ENCODE results near the gene DOCK11. TPM values are rescaled to one million over a fixed set of nuclear protein-coding genes. Genes with fewer than 3 reads are reported as not detected.
A peak's percentile ranks its signal among the peaks of the same experiment; 100 is the strongest.

DOCK11 gene
- total and polyA plus RNA-seq, 2 donors (not counting 1 experiment from before 2014, with no cell fraction given) = 31.0 to 83.5 TPM

GRCh38 chrX:118688935-118689334, 193.3 kb downstream of the DOCK11 start:
- H3K4me2 ChIP-seq (replicated peaks; ENCODE audit: low read depth, low read length, poor library complexity, severe bottlenecking) = no peak overlapping the region
- no CpG with 5 or more reads among the region's 3 CpGs for WGBS (ENCODE audit: insufficient coverage)
- no peak overlapping the region for H3K27ac ChIP-seq (ENCODE audit: low read length in 2 of 2)
- H3K9me3 ChIP-seq (ENCODE audit: control extremely low read depth in 1 of 3, control insufficient read depth in 2 of 3, insufficient read depth in 1 of 3, low read length in 2 of 3) = no peaks in the 10 kb centered on the region
- no peak overlapping the region for H3K4me3 ChIP-seq (ENCODE audit: control extremely low read depth in 1 of 5, extremely low read depth in 1 of 5, insufficient read depth in 1 of 5, low read depth in 2 of 5, low read length in 4 of 5)
- ATAC-seq (ENCODE audit: low read depth) = no peak
- TF ChIP-seq CTCF (IDR thresholded peaks at IDR 0.05) (no peak), EZH2 (IDR thresholded peaks at IDR 0.05; ENCODE audit: borderline replicate concordance, insufficient read depth, low read depth, low read length, poor library complexity, severe bottlenecking) (no peak)
- peaks cover 0 to 16% of the 10 kb centered on the region in 2 experiments for H3K36me3 ChIP-seq (replicated peaks in 1 of 2; ENCODE audit: control extremely low read depth in 1 of 2, control insufficient read depth in 1 of 2, extremely low read depth in 1 of 2, insufficient read depth in 2 of 2, low read length in 1 of 2)
- no peaks in the 10 kb centered on the region for H4K20me1 ChIP-seq (ENCODE audit: control insufficient read depth, insufficient read depth, low read length, poor library complexity, severe bottlenecking)
- no peak overlapping the region for H2AFZ ChIP-seq (ENCODE audit: insufficient read depth, low read depth, low read length, poor library complexity, severe bottlenecking)
- H3K27me3 ChIP-seq (replicated peaks in 1 of 4; ENCODE audit: control extremely low read depth in 1 of 4, control insufficient read depth in 3 of 4, insufficient read depth in 4 of 4, low read length in 3 of 4) = no peaks in the 10 kb centered on the region
- ChIA-PET CTCF (interaction anchor here (0.6 to 1.1 kb wide), 2 partner anchors 37 to 113 kb away, joined by 3 read pairs; no protein-coding TSS in a partner anchor), POLR2A (no interaction called here)
- no peaks in the 10 kb centered on the region for H3K4me1 ChIP-seq (ENCODE audit: control insufficient read depth in 2 of 2, insufficient read depth in 2 of 2, low read length in 2 of 2)
- peak overlapping the region; percentile 12 for H3K27ac Mint-ChIP-seq
- no peaks in the 10 kb centered on the region for H3K79me2 ChIP-seq (ENCODE audit: control insufficient read depth, insufficient read depth, low read length)
- H3K9ac ChIP-seq (ENCODE audit: low read length) = no peak overlapping the region
- intact Hi-C loops (cut with micrococcal nuclease) = loop anchor here (10.0 kb wide), 1 partner anchor 46 kb away; no protein-coding TSS in a partner anchor
- H3K27me3 Mint-ChIP-seq = no peaks in the 10 kb centered on the region
- H3K4me1 Mint-ChIP-seq = peaks cover 4% of the 10 kb centered on the region
- DNase-seq = no peak
- no peaks in the 10 kb centered on the region for H3K9me3 Mint-ChIP-seq (ENCODE audit: insufficient read depth)
- no peak overlapping the region for H3K4me3 Mint-ChIP-seq

- no peaks in the 10 kb centered on the region for H3K27me3 Mint-ChIP-seq
- ChIA-PET CTCF (no interaction called here), POLR2A (no interaction called here)
- no peak overlapping the region for H2AFZ ChIP-seq (ENCODE audit: insufficient read depth, low read depth, low read length, poor library complexity, severe bottlenecking)
- ATAC-seq (ENCODE audit: low read depth) (no peak), DNase-seq (no peak)
- H3K9ac ChIP-seq (ENCODE audit: low read length) = no peak overlapping the region
- H3K4me3 ChIP-seq (ENCODE audit: control extremely low read depth in 1 of 5, extremely low read depth in 1 of 5, insufficient read depth in 1 of 5, low read depth in 2 of 5, low read length in 4 of 5) = no peak overlapping the region
- no peak overlapping the region for H3K4me3 Mint-ChIP-seq
- peaks cover 6 to 11% of the 10 kb centered on the region in 2 donors for H3K4me1 ChIP-seq (ENCODE audit: control insufficient read depth in 2 of 2, insufficient read depth in 2 of 2, low read length in 2 of 2)
- intact Hi-C loops (cut with micrococcal nuclease) = no loop called here
- H3K4me2 ChIP-seq (replicated peaks; ENCODE audit: low read depth, low read length, poor library complexity, severe bottlenecking) = no peak overlapping the region
- no peak overlapping the region for H3K27ac Mint-ChIP-seq
- no CpG with 5 or more reads among the region's 2 CpGs for WGBS (ENCODE audit: insufficient coverage)
- TF ChIP-seq CTCF (IDR thresholded peaks at IDR 0.05) (no peak), EZH2 (IDR thresholded peaks at IDR 0.05; ENCODE audit: borderline replicate concordance, insufficient read depth, low read depth, low read length, poor library complexity, severe bottlenecking) (no peak)
- no peaks in the 10 kb centered on the region for H3K79me2 ChIP-seq (ENCODE audit: control insufficient read depth, insufficient read depth, low read length)
- H3K27me3 ChIP-seq (replicated peaks in 1 of 4; ENCODE audit: control extremely low read depth in 1 of 4, control insufficient read depth in 3 of 4, insufficient read depth in 4 of 4, low read length in 3 of 4) = no peaks in the 10 kb centered on the region
- H3K9me3 ChIP-seq (ENCODE audit: control extremely low read depth in 1 of 3, control insufficient read depth in 2 of 3, insufficient read depth in 1 of 3, low read length in 2 of 3) = no peaks in the 10 kb centered on the region
- H3K36me3 ChIP-seq (replicated peaks in 1 of 2; ENCODE audit: control extremely low read depth in 1 of 2, control insufficient read depth in 1 of 2, extremely low read depth in 1 of 2, insufficient read depth in 2 of 2, low read length in 1 of 2) = peaks cover 0 to 6% of the 10 kb centered on the region in 2 experiments
- H3K27ac ChIP-seq (ENCODE audit: low read length in 2 of 2) = peak overlapping the region in 1 of 2 donors; percentile 17
- H4K20me1 ChIP-seq (ENCODE audit: control insufficient read depth, insufficient read depth, low read length, poor library complexity, severe bottlenecking) = no peaks in the 10 kb centered on the region
- H3K4me1 Mint-ChIP-seq = peaks cover 23% of the 10 kb centered on the region
- H3K9me3 Mint-ChIP-seq (ENCODE audit: insufficient read depth) = no peaks in the 10 kb centered on the region
These were observed 198.2 kb downstream of the DOCK11 start for GRCh38 chrX:118693843-118694242.
